Stomach (tissue), 4 donors: ENCODE results near the gene KIAA0232.

Source experiments
- CTCF ChIP-seq, 7 experiments: fragments of 450-650 bp in 4 of 7; fragments of 200-600 bp in 3 of 7; sonication (generic) in 3 of 7; IDR thresholded peaks; one replicate each; pipeline ENCODE4 v1.5.1; 2016 to 2019; ENCODE audit warnings: antibody characterized with exemption in 7 of 7, control low read depth in 2 of 7, mild to moderate bottlenecking in 1 of 7
- POLR2A ChIP-seq, 4 donors: fragments of 450-650 bp; IDR thresholded peaks; one replicate each; pipeline ENCODE4 v1.6.1; 2016; ENCODE audit warnings: antibody characterized with exemption in 4 of 4, control low read depth in 2 of 4, mild to moderate bottlenecking in 1 of 4, moderate library complexity in 1 of 4
- POLR2AphosphoS5 ChIP-seq, 3 donors: sonication (generic); formaldehyde crosslinking; IDR thresholded peaks; one replicate each; pipeline ENCODE4 v1.6.1; 2016; ENCODE audit warnings: antibody characterized with exemption in 3 of 3

GRCh38 chr4:6888506-6889071, 106.1 kb downstream of the KIAA0232 start:
- TF ChIP-seq POLR2AphosphoS5 (IDR thresholded peaks at IDR 0.05) (no peak), POLR2A (IDR thresholded peaks at IDR 0.05) (no peak), CTCF (IDR thresholded peaks at IDR 0.05) (no peak)
